CD4-positive, alpha-beta memory T cell (primary cell): ENCODE data around the gene ABCB6. TPM values are rescaled to one million over a fixed set of nuclear protein-coding genes. Genes with fewer than 3 reads are reported as not detected.

Source experiments
- CTCF ChIA-PET: fragments of 350-600 bp; sonication (Branson Sonifier 250); formaldehyde crosslinking; loops from one replicate; lab custom pipeline; 2021; ENCODE audit warnings: inconsistent platforms; ENCODE audit not compliant: partially characterized antibody; lab: Charles Lee
- POLR2A ChIA-PET: fragments of 350-600 bp; sonication (Branson Sonifier 250); formaldehyde crosslinking; loops from one replicate; lab custom pipeline; 2021; ENCODE audit not compliant: partially characterized antibody; lab: Charles Lee
- DNase-seq, 5 donors: peaks; one replicate each; pipeline versions ENCODE4 v3.0.0 to v3.0.0-alpha.2; 2020 to 2022; ENCODE audit warnings: mixed read lengths in 1 of 5
- H3K27ac ChIP-seq: one replicate; pipeline ENCODE4 v1.7.0; 2013; ENCODE audit warnings: low read depth, low read length
- H3K27me3 ChIP-seq: 2 replicates; pipeline ENCODE4 v1.7.0; 2013; ENCODE audit warnings: mild to moderate bottlenecking, low read length, moderate library complexity; ENCODE audit not compliant: insufficient read depth
- H3K36me3 ChIP-seq: 2 replicates; pipeline ENCODE4 v1.7.0; 2013; ENCODE audit warnings: mild to moderate bottlenecking, low read length, moderate library complexity; ENCODE audit not compliant: insufficient read depth
- H3K4me1 ChIP-seq: 2 replicates; pipeline ENCODE4 v1.7.0; 2013; ENCODE audit warnings: mild to moderate bottlenecking, low read length, moderate library complexity; ENCODE audit not compliant: insufficient read depth
- H3K4me3 ChIP-seq, 2 donors: one replicate each; pipeline ENCODE4 v1.7.0; 2013; ENCODE audit warnings: low read length in 2 of 2, mild to moderate bottlenecking in 1 of 2
- H3K9me3 ChIP-seq, 2 donors: one replicate each; pipeline ENCODE4 v1.7.0; 2013; ENCODE audit warnings: low read length in 2 of 2, control low read depth in 1 of 2; ENCODE audit not compliant: control insufficient read depth in 1 of 2
- H3K27ac Mint-ChIP-seq, 7 donors: one replicate each; pipeline ENCODE4 v1.8.0; 2020 to 2021; ENCODE audit warnings: mixed read lengths in 7 of 7, mild to moderate bottlenecking in 6 of 7, inconsistent platforms in 3 of 7, moderate library complexity in 3 of 7
- H3K27me3 Mint-ChIP-seq, 2 donors: one replicate each; pipeline ENCODE4 v1.8.0; 2020 to 2021; ENCODE audit warnings: mixed read lengths in 2 of 2
- H3K36me3 Mint-ChIP-seq, 2 donors: one replicate each; pipeline ENCODE4 v1.8.0; 2020 to 2021; ENCODE audit warnings: mixed read lengths in 2 of 2, inconsistent platforms in 1 of 2, mild to moderate bottlenecking in 1 of 2
- H3K4me1 Mint-ChIP-seq, 4 donors: one replicate each; pipeline ENCODE4 v1.8.0; 2020 to 2021; ENCODE audit warnings: mixed read lengths in 4 of 4, mild to moderate bottlenecking in 1 of 4
- H3K4me3 Mint-ChIP-seq, 8 donors: one replicate each; pipeline ENCODE4 v1.8.0; 2020 to 2021; ENCODE audit warnings: mixed read lengths in 8 of 8, mild to moderate bottlenecking in 7 of 8, moderate library complexity in 6 of 8, inconsistent platforms in 3 of 8
- H3K9me3 Mint-ChIP-seq, 8 donors: one replicate each; pipeline ENCODE4 v1.8.0; 2020 to 2021; ENCODE audit warnings: mixed read lengths in 8 of 8, mild to moderate bottlenecking in 5 of 8, inconsistent platforms in 3 of 8, moderate library complexity in 1 of 8
- intact Hi-C: fragments of 100-400 bp; cut with micrococcal nuclease; formaldehyde crosslinking; loops from one replicate; pipeline ENCODE4 v1.15.1; 2023
- polyA plus RNA-seq, 2 donors: library from polyadenylated mRNA; unstranded; fragments of 300-500 nt; fragmentation: Illumina TruSeq; gene quantifications; one replicate each; pipeline ENCODE4 v1.2.3, GENCODE V29; 2021
- total RNA-seq, 2 experiments: library from RNA; stranded (reverse); gene quantifications; one replicate each; pipeline ENCODE4 v1.2.3, GENCODE V29; 2021

ABCB6 gene
- total and polyA plus RNA-seq, 4 experiments from 2014 or later, result 1.4 to 11.1 (median 7.5) TPM

DNA sequence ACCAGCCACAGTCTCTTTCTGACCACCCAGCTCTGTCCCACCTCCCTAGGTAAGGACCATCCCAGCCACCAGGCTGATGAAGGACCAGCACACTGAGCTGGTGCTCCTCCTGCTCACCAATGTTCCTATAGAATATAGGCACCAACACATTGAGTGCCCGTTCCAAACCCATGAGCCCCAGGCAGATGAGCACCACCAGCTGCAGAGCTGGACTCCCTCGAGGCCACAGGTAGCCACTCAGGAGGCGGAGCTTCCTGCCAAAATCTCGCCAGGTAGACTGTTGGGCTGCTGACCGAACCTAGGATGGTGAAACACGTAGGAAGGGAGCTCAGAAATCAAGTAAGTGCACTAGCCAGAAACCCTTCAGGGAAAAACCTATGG is 2.2 kb downstream of the ABCB6 start:
- peaks cover 14% of the 10 kb centered on the region for H3K36me3 ChIP-seq
- peak overlapping the region in 1 of 8 donors; percentile 57 for H3K4me3 Mint-ChIP-seq

DNA sequence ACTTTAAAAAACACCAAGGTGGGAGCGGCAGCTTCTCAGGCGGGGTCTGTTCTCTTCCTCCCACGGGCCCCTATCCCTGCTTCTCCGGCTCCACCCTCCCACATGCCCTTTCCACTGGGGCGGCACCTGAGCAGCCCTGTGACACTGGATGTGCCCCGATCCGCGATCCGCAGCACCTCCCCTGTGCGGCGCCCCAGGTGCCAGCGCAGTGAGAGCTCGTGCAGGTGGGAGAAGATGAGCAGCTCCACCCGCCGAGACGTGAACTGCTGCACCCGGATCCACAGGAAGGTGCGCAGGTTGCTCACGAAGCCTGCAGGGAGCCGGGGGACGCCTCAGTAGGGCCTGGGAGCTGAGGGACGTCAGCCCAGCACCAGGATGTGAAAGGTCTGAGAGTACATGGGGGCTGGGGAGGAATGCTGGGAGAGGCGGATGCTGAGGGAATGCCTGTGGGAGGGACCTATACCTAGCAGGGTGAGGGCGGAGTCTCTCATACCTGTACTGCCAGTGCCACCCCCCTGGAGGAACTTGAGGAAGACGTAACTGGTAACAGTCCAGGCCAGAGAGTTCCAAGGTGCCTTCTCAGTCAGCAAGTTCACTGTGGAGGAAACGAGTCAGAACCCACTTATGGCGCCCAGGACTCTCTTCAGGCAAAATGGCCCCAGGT is 2.8 kb downstream of the ABCB6 start:
- Histone ChIP-seq H3K36me3 (peaks cover 11% of the 10 kb centered on the region), H3K27me3 (no peaks in the 10 kb centered on the region), H3K27ac (no peak overlapping the region), H3K4me1 (peaks cover 29% of the 10 kb centered on the region), H3K9me3 (no peaks in the 10 kb centered on the region), H3K4me3 (no peak overlapping the region)
- ChIA-PET CTCF (interaction anchor here (1.1 to 14.5 kb wide), 8 partner anchors 34 to 158 kb away, joined by 3 to 253 read pairs (median 5); partner anchors contain the start of genes CNPPD1, NHEJ1, RETREG2 and SLC23A3), POLR2A (interaction anchor here (0.7 to 15.3 kb wide), 9 partner anchors 9 to 56 kb away, joined by 3 to 424 read pairs (median 5); partner anchors contain the start of genes ANKZF1, ATG9A, CNPPD1 and GLB1L)
- Mint-ChIP-seq H3K27me3 (no peaks in the 10 kb centered on the region), H3K9me3 (peaks cover 0 to 2% (median 0%) of the 10 kb centered on the region in 8 donors), H3K27ac (peak overlapping the region in 1 of 7 donors; percentile 46), H3K4me1 (peaks cover 12 to 30% (median 22%) of the 10 kb centered on the region in 4 donors), H3K4me3 (no peak overlapping the region), H3K36me3 (peaks cover 3 to 22% of the 10 kb centered on the region in 2 donors)
- DNase-seq, result no peak
- intact Hi-C loops, result loop anchor here (10.0 kb wide), 1 partner anchor 161 kb away; no protein-coding TSS in a partner anchor

More for the DNA sequence above, 2.2 kb downstream of the ABCB6 start:
- no peak for DNase-seq
- Mint-ChIP-seq H3K36me3 (peaks cover 6 to 23% of the 10 kb centered on the region in 2 donors), H3K27me3 (no peaks in the 10 kb centered on the region), H3K4me1 (peaks cover 8 to 26% (median 19%) of the 10 kb centered on the region in 4 donors), H3K9me3 (peaks cover 0 to 2% (median 0%) of the 10 kb centered on the region in 8 donors), H3K27ac (peak overlapping the region in 4 of 7 donors; percentile 36 to 70 (median 42))
- no peak overlapping the region for H3K27ac ChIP-seq
- POLR2A ChIA-PET, result interaction anchor here (0.9 to 15.3 kb wide), 6 partner anchors 13 to 43 kb away, joined by 3 to 424 read pairs (median 42); partner anchors contain the start of genes ANKZF1, ATG9A, CNPPD1 and GLB1L
- intact Hi-C loops, result loop anchor here (10.0 kb wide), 1 partner anchor 162 kb away; no protein-coding TSS in a partner anchor
- peaks cover 24% of the 10 kb centered on the region for H3K4me1 ChIP-seq
- no peaks in the 10 kb centered on the region for H3K9me3 ChIP-seq
- H3K27me3 ChIP-seq, result no peaks in the 10 kb centered on the region
- no peak overlapping the region for H3K4me3 ChIP-seq
- CTCF ChIA-PET, result interaction anchor here (1.1 to 14.5 kb wide), 7 partner anchors 33 to 83 kb away, joined by 3 to 253 read pairs (median 6); partner anchors contain the start of genes CNPPD1, NHEJ1, RETREG2 and SLC23A3

DNA sequence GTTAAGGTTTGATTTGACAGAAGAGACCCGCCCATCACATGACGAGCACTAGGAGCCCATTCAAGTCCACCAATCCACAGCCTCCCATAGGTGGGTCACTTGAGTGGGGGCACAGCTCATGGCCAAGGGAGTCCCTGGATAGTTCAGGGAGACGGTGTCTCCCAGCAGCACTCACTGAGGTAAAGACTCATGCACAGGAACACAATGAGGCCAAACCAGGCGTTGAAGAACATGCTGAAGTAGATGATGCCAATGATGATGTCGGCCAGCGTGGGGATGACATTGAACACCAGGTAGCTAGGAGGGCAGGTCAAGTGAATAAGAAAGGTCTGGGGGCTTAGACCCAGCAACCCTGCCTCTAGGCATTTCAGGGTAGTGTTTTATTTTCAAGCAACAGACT is 4.0 kb downstream of the ABCB6 start:
- H3K27me3 Mint-ChIP-seq, result no peaks in the 10 kb centered on the region
- no peak overlapping the region for H3K4me3 Mint-ChIP-seq
- CTCF ChIA-PET, result interaction anchor here (1.3 to 14.5 kb wide), 6 partner anchors 35 to 157 kb away, joined by 4 to 253 read pairs (median 8); partner anchors contain the start of genes CNPPD1, NHEJ1, RETREG2 and SLC23A3
- Histone ChIP-seq H3K27me3 (no peaks in the 10 kb centered on the region), H3K4me3 (no peak overlapping the region), H3K9me3 (no peaks in the 10 kb centered on the region), H3K36me3 (peaks cover under 1% of the 10 kb centered on the region), H3K27ac (no peak overlapping the region), H3K4me1 (peaks cover 42% of the 10 kb centered on the region)
- H3K36me3 Mint-ChIP-seq, result peaks cover 0 to 14% of the 10 kb centered on the region in 2 donors
- H3K4me1 Mint-ChIP-seq, result peaks cover 14 to 41% (median 26%) of the 10 kb centered on the region in 4 donors
- POLR2A ChIA-PET, result interaction anchor here (1.0 to 15.3 kb wide), 7 partner anchors 8 to 55 kb away, joined by 3 to 424 read pairs (median 7); partner anchors contain the start of genes ANKZF1, ATG9A, CNPPD1 and NHEJ1
- no peak for DNase-seq
- intact Hi-C loops, result loop anchor here (10.0 kb wide), 1 partner anchor 160 kb away; no protein-coding TSS in a partner anchor
- peaks cover 0 to 2% (median 0%) of the 10 kb centered on the region in 8 donors for H3K9me3 Mint-ChIP-seq
- H3K27ac Mint-ChIP-seq, result no peak overlapping the region

GRCh38 chr2:219214141-219214540 is 4.6 kb downstream of the ABCB6 start:
- intact Hi-C loops, result loop anchor here (10.0 kb wide), 1 partner anchor 159 kb away; no protein-coding TSS in a partner anchor
- H3K4me1 ChIP-seq, result peaks cover 38% of the 10 kb centered on the region
- no peaks in the 10 kb centered on the region for H3K27me3 ChIP-seq
- H3K36me3 Mint-ChIP-seq, result peaks cover 3 to 16% of the 10 kb centered on the region in 2 donors
- peak overlapping the region in 3 of 7 donors; percentile 45 to 69 (median 63) for H3K27ac Mint-ChIP-seq
- no peaks in the 10 kb centered on the region for H3K27me3 Mint-ChIP-seq
- peaks cover 14 to 41% (median 29%) of the 10 kb centered on the region in 4 donors for H3K4me1 Mint-ChIP-seq
- H3K36me3 ChIP-seq, result peaks cover 7% of the 10 kb centered on the region
- H3K27ac ChIP-seq, result no peak overlapping the region
- DNase-seq, result no peak
- no peaks in the 10 kb centered on the region for H3K9me3 ChIP-seq
- no peak overlapping the region for H3K4me3 Mint-ChIP-seq
- H3K9me3 Mint-ChIP-seq, result peaks cover 0 to 2% (median 0%) of the 10 kb centered on the region in 8 donors
- ChIA-PET CTCF (interaction anchor here (1.3 to 14.5 kb wide), 5 partner anchors 36 to 156 kb away, joined by 4 to 253 read pairs (median 11); partner anchors contain the start of genes CNPPD1, NHEJ1, RETREG2 and SLC23A3), POLR2A (interaction anchor here (1.0 to 15.3 kb wide), 3 partner anchors 13 to 54 kb away, joined by 3 to 424 read pairs (median 7); partner anchors contain the start of genes CNPPD1, NHEJ1, RETREG2 and SLC23A3)
- no peak overlapping the region for H3K4me3 ChIP-seq

DNA sequence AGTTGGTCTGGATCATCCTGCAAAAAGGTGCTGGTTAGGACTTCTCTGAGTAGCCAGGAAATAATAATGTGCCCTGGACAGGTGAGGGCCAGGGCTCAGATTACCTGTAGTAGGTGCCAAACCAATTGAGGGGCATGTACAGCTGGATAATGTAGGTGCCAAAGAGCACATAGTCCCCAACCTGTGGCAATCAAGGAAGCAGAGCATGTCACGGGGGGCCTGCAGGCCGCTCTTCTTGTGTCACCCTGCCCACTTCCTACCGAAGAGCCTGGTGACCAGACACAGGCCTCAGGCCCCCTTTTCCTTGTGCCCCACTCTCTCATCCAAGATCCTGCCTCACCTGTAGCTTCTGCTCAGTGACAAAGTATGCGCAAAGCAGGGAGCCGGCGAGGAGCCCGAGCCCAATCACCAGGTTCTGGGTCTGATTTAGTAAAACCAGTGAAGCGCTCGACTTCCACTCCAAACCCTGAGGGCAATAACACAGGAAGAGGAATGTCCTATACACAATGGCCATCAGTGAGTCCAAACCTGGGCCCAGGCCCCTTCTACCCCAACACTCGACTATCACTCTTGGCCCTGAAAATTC is 5.2 kb downstream of the ABCB6 start:
- no peaks in the 10 kb centered on the region for H3K9me3 ChIP-seq
- H3K27me3 ChIP-seq, result no peaks in the 10 kb centered on the region
- Mint-ChIP-seq H3K4me1 (peaks cover 18 to 43% (median 29%) of the 10 kb centered on the region in 4 donors), H3K4me3 (no peak overlapping the region), H3K27me3 (no peaks in the 10 kb centered on the region), H3K27ac (peak overlapping the region in 3 of 7 donors; percentile 48 to 72 (median 54)), H3K9me3 (peaks cover 0 to 2% (median 0%) of the 10 kb centered on the region in 8 donors), H3K36me3 (peaks cover 6 to 19% of the 10 kb centered on the region in 2 donors)
- no peak overlapping the region for H3K4me3 ChIP-seq
- no peak for DNase-seq
- H3K27ac ChIP-seq, result no peak overlapping the region
- POLR2A ChIA-PET, result interaction anchor here (0.7 to 15.3 kb wide), 4 partner anchors 13 to 40 kb away, joined by 3 to 424 read pairs (median 16); partner anchors contain the start of genes ANKZF1, ATG9A, CNPPD1 and RETREG2
- CTCF ChIA-PET, result interaction anchor here (0.8 to 14.5 kb wide), 8 partner anchors 11 to 86 kb away, joined by 3 to 253 read pairs (median 4); partner anchors contain the start of genes CNPPD1, DNAJB2, NHEJ1 and RETREG2
- peaks cover 32% of the 10 kb centered on the region for H3K4me1 ChIP-seq
- H3K36me3 ChIP-seq, result peaks cover 12% of the 10 kb centered on the region
- intact Hi-C loops, result loop anchor here (10.0 kb wide), 1 partner anchor 159 kb away; no protein-coding TSS in a partner anchor

DNA sequence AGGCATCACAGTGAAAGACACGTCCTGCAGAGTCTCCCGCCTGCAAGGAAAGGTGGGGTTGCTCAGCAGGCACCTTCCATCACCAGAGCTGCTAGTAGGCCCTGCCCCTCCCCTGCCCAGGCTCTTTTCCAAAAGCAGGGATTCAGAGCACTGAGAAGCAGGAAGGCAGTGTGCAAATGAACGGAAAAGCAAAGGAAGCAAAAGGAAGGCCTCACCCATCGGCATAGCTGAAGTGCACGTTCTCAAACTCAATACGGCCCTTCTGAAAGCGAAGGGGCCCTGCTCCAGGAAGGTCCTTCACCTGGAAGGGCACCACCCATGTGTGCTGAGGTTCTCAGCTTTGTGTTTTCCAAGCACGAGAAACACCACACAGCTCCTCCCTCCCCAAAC is 5.7 kb downstream of the ABCB6 start:
- H3K27ac ChIP-seq, result no peak overlapping the region
- ChIA-PET CTCF (interaction anchor here (0.8 to 14.5 kb wide), 8 partner anchors 11 to 86 kb away, joined by 3 to 253 read pairs (median 8); partner anchors contain the start of genes CNPPD1, DNAJB2, NHEJ1 and RETREG2), POLR2A (interaction anchor here (0.7 to 15.3 kb wide), 4 partner anchors 14 to 40 kb away, joined by 3 to 424 read pairs (median 16); partner anchors contain the start of genes ANKZF1, ATG9A, CNPPD1 and RETREG2)
- H3K4me1 ChIP-seq, result peaks cover 30% of the 10 kb centered on the region
- H3K27me3 Mint-ChIP-seq, result no peaks in the 10 kb centered on the region
- peaks cover 11 to 24% of the 10 kb centered on the region in 2 donors for H3K36me3 Mint-ChIP-seq
- H3K27me3 ChIP-seq, result no peaks in the 10 kb centered on the region
- intact Hi-C loops, result loop anchor here (10.0 kb wide), 1 partner anchor 158 kb away; no protein-coding TSS in a partner anchor
- no peak overlapping the region for H3K4me3 Mint-ChIP-seq
- no peak overlapping the region for H3K4me3 ChIP-seq
- H3K27ac Mint-ChIP-seq, result peak overlapping the region in 1 of 7 donors; percentile 54
- H3K9me3 ChIP-seq, result no peaks in the 10 kb centered on the region
- H3K9me3 Mint-ChIP-seq, result peaks cover 0 to 2% (median 0%) of the 10 kb centered on the region in 8 donors
- peaks cover 21 to 47% (median 33%) of the 10 kb centered on the region in 4 donors for H3K4me1 Mint-ChIP-seq
- peaks cover 18% of the 10 kb centered on the region for H3K36me3 ChIP-seq
- no peak for DNase-seq
